Kidney epithelial cell (primary cell): ENCODE data around the gene XRCC4. TPM values are rescaled to one million over a fixed set of nuclear protein-coding genes. Genes with fewer than 3 reads are reported as not detected.
"Not testable (repeated sequence)": the region's sequence is repeated elsewhere in the genome, so short reads cannot be mapped to it uniquely, and the experiment has no call there.

Experiments used
- DNase-seq: peaks from one replicate; pipeline ENCODE4 v3.0.0-alpha.2; 2010; ENCODE audit warnings: low read depth
- H3K27me3 ChIP-seq: 2 replicates; pipeline ENCODE4 v1.6.0; 2011; ENCODE audit warnings: low read length; ENCODE audit not compliant: control insufficient read depth, insufficient read depth
- H3K36me3 ChIP-seq: 2 replicates; pipeline ENCODE4 v1.5.1; 2011; ENCODE audit warnings: low read length; ENCODE audit not compliant: control insufficient read depth, insufficient read depth
- H3K4me3 ChIP-seq: 2 replicates; pipeline ENCODE4 v1.5.1; 2011; ENCODE audit warnings: low read depth, mild to moderate bottlenecking, control low read depth, low read length
- CTCF ChIP-seq: IDR thresholded peaks from 2 replicates; pipeline ENCODE4 v1.5.1; 2011; ENCODE audit warnings: mild to moderate bottlenecking, moderate library complexity, low read length, control low read depth, inconsistent platforms; ENCODE audit not compliant: insufficient read depth, poor library complexity, severe bottlenecking
- total RNA-seq: library from RNA; depleted of rRNA; stranded (reverse); fragments of >200 nt; gene quantifications from 2 replicates; pipeline ENCODE4 v1.2.3, GENCODE V29; 2015

The XRCC4 gene
- total RNA-seq, 1 donor from 2014 or later, result 7.6 TPM

GRCh38 chr5:83249156-83249555 is 171.8 kb downstream of the XRCC4 start:
- DNase-seq, result no peak
- Histone ChIP-seq H3K36me3 (no peaks in the 10 kb centered on the region), H3K27me3 (no peaks in the 10 kb centered on the region), H3K4me3 (no peak overlapping the region)
- TF ChIP-seq CTCF, result no peak

- Histone ChIP-seq H3K36me3 (no peaks in the 10 kb centered on the region), H3K27me3 (no peaks in the 10 kb centered on the region), H3K4me3 (no peak overlapping the region)
- no peak for TF ChIP-seq CTCF
- no peak for DNase-seq
Observed at GRCh38 chr5:83251849-83252248, 174.5 kb downstream of the XRCC4 start.

GRCh38 chr5:83253720-83254119 is 176.4 kb downstream of the XRCC4 start:
- DNase-seq, result no peak
- no peaks in the 10 kb centered on the region for H3K27me3 ChIP-seq
- no peak overlapping the region for H3K4me3 ChIP-seq
- no peaks in the 10 kb centered on the region for H3K36me3 ChIP-seq
- TF ChIP-seq CTCF, result no peak

GRCh38 chr5:83255268-83255667 is 177.9 kb downstream of the XRCC4 start:
- Histone ChIP-seq H3K36me3 (no peaks in the 10 kb centered on the region), H3K27me3 (no peaks in the 10 kb centered on the region), H3K4me3 (no peak overlapping the region)
- TF ChIP-seq CTCF, result no peak
- no peak for DNase-seq

- no peak for TF ChIP-seq CTCF
- H3K36me3 ChIP-seq, result no peaks in the 10 kb centered on the region
- no peaks in the 10 kb centered on the region for H3K27me3 ChIP-seq
- no peak overlapping the region for H3K4me3 ChIP-seq
- DNase-seq, result no peak
Observed at GRCh38 chr5:83256091-83256780, 178.9 kb downstream of the XRCC4 start.

GRCh38 chr5:83257684-83258083 is 180.3 kb downstream of the XRCC4 start:
- H3K27me3 ChIP-seq, DNase-seq, H3K36me3 ChIP-seq, H3K4me3 ChIP-seq: not testable (repeated sequence)
